Measurements from ENCODE around the gene IFNB1.

Gene IFNB1

DNA sequence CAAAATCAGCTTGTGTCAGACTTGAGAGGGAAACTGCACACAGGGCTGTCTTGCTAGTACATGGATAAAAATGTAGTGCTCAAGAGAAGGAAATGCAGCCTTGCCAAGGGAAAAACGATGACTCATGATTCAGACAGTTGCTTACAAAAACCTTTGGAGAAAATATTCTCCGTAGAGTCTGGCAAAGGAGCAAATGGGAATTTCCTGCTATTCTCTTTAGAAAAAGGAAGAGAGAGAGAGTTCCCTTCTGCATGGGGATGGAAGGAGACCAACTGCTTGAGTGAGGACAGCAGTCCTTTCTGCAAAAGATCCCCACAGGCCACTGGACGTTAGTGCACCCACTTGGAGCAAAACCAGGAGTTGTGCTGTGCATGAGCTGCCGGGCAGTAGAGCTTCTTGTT lies 7.6 kb downstream of the IFNB1 start:
- peak; percentile 44 for DNase-seq (ENCODE audit: low read depth, low spot score)

DNA sequence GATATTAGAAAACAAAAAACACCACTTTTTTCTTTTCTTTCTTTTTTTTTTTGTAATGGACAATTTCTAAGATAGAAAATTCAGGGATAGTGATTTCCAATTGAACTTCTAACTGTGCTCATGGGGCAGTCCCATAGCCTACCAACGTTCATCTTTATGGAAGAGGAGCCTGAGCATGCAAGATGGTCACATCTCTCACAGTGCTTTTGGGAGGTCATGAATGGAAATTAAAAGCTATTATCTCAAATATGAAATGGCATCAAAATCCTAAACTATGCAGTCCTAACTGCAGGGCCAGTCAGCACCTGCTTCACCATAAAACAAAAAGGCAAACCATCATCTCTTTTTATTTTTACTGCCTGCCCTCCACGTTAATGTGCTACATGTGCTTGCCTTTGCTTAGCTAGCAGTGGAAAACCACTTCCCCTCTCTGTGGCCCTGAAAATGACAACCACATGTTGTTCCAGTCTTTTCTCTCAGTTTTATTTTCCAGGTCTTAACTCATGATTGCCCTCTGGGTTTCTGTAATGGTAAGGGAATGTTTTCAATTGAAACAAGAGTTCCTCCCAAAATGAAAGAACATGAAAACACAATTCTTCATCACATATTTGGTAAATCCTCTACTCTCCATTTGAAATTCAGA lies 16.7 kb downstream of the IFNB1 start:
- peak; percentile 67 for DNase-seq (ENCODE audit: low read depth, low spot score)

DNA sequence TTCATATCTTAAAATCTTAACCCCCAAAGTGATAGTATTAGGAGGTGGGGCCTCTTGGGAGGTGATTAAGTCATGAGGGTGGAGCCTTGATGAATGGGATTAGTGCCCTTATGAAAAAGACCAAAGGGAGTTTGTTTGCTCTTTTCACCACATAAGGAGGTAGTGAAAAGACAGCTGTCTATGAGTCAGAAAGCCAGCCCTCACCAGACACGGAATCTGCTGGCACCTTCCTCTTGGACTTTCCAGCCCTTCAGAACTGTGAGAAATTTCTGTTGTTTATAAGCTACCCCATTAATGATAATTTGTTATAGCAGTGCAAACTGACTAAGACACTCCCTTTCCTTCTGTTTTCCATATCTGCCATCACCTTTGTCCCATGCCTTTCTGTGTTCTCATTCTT lies 20.8 kb downstream of the IFNB1 start:
- no peak for DNase-seq (ENCODE audit: low read depth, low spot score)

DNA sequence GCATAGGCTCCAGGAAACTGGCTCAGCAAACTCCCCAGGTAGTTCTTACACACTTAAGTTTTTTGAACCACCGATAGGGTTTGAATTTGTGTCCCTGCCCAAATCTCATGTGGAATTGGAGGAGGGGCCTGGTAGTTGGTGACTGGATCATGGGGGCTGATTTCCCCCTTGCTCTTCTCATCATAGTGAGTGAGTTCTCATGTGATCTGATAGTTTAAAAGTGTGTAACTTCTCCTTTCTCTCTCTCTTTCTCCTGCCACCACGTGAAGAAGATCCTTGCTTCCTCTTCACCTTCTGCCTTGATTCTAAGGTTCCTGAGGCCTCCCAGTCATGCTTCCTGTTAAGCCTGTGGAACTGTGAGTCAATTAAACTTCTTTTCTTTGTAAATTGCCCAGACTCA lies 23.9 kb downstream of the IFNB1 start:
- DNase-seq (ENCODE audit: low read depth, low spot score) = no peak

DNA sequence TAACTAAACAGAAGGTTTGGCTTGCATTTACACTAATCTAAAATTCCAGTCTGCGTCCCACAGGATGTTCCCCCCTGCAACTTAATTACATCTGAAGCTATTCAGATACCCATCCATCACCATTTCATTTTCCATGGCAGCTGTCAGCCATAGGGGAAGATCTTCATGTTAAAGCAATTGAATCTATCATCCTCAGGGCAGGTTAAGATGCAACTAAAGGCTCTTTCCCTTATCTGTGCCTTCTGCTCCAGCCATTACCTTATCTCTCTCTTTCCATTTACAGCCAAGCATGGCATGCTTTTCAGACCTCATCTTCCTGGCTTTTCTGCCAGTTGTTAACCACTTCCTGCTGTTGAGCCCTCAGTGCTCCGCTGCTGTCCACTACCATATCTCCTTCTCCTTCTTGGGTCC lies 30.5 kb downstream of the IFNB1 start:
- DNase-seq (ENCODE audit: low read depth, low spot score) = no peak

DNA sequence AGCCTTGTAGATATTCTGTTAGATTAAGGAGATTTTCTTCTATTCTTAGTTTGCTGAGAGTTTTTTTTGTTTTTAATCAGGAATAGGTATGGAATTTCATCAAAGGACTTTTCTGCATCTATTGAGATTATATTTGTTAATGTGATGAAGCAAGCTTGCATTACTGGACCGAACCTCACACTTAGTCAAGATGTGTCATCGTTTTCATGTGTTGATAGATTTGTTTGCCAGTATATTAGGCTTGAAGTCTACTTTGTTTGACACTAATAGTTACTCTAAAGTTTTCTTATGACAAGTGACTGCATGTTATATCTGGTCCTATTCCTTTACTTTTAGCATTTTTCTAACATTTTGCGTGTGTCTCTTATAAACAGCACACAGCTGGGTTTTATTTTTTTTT lies 33.9 kb downstream of the IFNB1 start:
- no peak for DNase-seq (ENCODE audit: low read depth, low spot score)

DNA sequence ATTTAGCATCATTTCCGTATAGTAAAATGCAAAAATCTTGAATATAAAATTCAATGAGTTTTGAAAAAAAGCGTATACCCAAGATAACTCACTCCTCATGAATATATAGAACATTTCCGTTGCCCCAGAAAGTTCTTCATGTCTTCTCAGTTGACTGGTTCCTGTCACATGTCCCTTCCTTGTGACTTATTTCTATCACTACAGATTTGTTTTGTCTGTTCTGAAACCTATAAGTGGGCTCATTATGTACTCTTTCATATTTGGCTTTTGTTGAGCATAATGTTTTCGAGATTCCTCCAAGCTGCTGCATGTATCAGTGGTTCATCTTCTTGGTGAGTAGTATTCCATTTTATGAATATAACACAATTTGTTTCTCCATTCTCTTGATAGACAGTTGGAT lies 35.3 kb downstream of the IFNB1 start:
- DNase-seq (ENCODE audit: low read depth, low spot score) = no peak

DNA sequence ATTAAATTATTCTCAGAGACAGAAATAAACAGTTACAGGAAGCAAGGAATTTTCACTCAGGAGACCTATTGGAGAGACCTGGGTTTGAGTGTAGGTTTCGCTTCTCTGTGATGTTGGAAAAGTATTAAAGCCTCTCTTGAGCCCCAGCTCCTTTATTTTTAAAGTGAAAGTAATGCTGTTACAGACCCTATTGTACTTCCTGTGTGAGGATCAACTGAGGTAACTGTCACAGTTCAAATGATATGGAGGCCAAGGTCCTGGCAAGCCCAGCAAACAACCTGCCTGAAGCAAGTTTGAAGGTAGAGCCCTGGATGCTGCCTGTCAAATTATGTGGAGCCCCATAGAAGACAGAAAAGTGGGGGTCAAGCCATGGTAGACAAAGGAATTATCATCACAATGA lies 38.4 kb downstream of the IFNB1 start:
- no peak for DNase-seq (ENCODE audit: low read depth, low spot score)

DNA sequence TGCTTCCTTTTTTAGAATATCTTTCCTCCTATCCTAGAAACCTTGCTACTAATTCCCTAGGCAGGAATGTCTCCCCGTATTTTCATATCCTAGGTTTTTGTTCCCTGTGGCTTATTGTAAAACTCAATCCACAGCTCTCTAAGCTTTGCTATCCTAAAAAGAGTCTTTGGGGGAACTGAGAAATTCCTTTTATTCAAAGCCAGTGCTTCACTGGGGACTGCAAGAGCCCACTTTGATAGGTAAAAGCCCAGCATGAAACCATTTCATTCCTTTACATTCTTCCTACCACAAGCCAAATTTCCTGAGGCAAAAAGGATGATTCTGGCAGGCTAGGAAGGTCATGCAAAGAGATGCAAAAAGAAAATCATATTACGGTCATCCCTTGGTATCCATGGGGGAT lies 40.5 kb downstream of the IFNB1 start:
- DNase-seq (ENCODE audit: low read depth, low spot score) = no peak

DNA sequence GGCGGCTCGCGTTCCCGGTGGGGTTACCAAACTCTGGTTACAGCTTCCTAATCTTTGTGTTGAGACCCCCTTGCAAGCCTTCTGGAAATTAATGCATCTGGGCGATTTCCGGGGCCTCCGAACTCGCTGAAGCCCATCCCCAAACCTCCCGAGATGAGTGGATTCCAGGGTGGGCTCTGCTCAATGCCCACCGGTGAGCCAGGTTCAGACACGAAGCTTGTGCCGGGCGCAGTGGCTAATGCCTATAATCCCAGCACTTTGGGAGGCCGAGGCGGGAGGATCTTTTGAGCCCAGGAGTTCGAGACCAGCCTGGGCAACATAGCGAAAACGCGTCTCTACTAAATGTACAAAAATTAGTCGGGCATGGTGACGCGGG lies 45.9 kb downstream of the IFNB1 start:
- DNase-seq (ENCODE audit: low read depth, low spot score) = no peak

DNA sequence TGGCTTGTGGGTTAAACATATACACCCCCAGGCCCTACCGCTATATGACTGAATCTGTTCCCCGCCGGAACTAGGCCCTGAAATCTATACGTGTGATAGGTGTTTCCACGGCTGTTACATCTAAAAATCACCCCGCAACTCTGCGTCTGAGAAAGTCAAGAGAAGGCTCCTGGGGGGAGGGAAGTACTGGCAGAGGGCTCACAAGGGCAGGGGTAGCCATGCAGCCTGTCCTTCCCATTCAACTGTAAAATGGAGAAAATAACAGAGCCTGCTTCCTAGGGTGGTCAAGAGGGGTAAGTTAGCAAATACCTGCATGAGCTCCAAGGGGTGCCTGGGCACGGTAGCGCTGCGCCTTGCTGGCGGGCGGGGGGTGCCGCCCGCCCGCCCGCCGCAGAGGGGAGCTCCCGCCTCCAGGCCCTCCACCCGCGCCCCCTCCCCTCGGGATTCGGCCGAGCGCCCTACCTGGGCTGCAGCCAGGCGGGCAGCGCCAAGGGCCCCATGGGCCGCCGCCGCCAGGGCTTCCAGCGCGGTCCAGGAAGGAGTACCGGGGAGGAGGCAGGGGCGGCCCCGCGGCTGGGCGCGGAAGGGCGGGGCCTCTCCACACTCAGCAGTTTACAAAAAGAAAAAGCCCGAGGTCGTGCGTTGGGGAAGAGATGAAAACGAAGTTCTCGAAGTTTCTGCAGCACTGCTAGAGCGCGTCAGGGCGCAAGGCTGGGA lies 46.5 kb downstream of the IFNB1 start, which contains the start of gene HACD4:
Gene HACD4 (minus strand): TSS at position 550 of the 717 bp plus-strand sequence. CDS start 50 bp downstream, at position 500.
- no peak for DNase-seq (ENCODE audit: low read depth, low spot score)

DNA sequence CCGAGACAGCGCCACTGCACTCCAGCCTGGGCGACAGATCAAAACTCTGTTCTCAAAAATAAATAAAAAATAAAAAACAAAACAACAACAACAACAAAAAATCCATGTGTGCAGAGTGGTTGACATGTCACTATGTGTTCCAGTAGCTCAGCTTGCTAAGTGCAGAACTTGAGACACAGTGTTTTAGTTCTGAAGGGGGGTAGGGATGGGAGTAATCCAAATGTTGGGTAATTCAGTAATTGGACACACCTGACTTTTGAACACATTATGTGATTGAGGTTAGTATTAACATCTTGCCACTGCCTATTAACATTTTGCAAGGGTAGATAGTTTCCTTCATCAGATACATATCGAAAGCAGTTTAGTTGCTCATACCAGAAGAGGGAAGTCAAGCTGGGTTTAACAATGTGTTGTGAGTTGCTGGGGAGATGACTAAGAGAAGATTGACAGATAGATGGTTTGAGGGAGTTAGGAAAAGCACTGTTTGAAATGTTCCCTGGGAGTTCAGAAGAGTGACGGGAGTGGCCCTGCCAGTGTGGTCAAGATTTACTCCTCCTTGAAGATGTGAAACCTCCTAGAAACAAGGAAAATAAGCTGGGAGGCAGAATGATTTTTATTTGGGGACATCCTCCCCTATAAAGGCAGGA lies 47.2 kb downstream of the IFNB1 start:
- DNase-seq (ENCODE audit: low read depth, low spot score) = no peak

DNA sequence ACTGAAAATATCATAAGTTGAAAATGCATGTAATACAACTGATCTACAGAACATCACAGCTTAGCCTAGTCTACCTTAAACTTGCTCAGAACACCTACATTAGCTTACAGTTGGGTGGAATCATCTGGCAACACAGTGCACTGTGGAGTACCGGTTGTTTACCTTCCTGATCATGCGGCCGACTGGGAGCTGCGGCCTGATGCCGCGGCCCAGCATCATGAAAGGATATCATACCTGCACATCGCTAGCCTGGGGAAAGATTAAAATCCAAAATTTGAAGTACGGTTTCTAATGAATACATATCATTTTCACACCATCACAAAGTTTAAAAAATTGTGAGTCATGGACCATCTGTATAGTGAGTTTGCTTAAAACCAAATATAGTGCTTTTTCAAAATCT lies 48.1 kb downstream of the IFNB1 start:
- no peak for DNase-seq (ENCODE audit: low read depth, low spot score)

DNA sequence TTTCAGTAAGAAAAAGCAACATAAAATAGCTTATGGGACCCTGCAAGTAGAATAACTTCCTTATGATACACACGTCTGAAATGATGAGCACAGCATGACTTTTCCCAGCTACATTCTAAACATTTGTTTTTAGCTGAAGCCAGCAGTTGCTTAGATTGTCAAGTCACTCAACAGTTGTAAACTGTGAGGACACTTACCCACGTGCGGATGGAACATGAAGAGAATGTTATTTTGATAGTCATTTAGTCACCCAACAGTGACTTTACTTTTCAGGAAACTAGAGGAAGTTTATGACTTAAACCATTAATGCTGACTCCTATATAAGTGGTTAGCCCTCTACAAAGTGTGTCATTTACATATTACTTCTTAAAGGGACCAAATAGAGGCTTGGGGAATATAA lies 49.3 kb downstream of the IFNB1 start:
- no peak for DNase-seq (ENCODE audit: low read depth, low spot score)

DNA sequence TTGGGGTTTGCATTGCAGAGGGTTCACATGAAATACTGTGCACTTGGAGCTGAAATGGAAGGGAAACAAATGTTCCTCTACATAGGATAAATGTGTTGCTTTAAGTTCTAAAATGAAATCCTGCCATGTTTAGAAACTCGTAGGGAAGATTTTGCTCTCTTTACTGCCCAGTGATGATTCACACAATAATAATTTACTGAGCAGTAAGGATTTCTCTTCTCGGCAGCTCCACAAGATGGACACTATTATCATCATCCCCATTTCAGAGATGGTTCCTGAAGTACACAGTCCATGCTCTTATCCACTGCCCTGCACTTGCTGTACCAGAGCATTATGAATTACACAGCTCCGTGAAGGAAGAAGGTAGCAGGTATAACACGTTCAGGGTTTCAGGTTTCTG lies 50.4 kb downstream of the IFNB1 start:
- DNase-seq (ENCODE audit: low read depth, low spot score) = no peak

Measured in brain pericyte (primary cell).